CD4-positive, alpha-beta T cell treated with Interleukin-4 for 1 hour (primary cell): ENCODE measurements around the gene ST7L.

Experiments
- DNase-seq, 2 donors: peaks; one replicate each; pipeline ENCODE4 v3.0.0-alpha.2; 2020 to 2022

ST7L gene

GRCh38 chr1:112514901-112515300 is 104.0 kb downstream of the ST7L start:
- DNase-seq: no peak

- no peak for DNase-seq
These were observed 105.7 kb downstream of the ST7L start for GRCh38 chr1:112513112-112513870.

- no peak for DNase-seq
These were observed 107.0 kb downstream of the ST7L start for GRCh38 chr1:112511897-112512296.

GRCh38 chr1:112510340-112510739 is 108.6 kb downstream of the ST7L start:
- no peak for DNase-seq

- DNase-seq: no peak
These were observed 109.2 kb downstream of the ST7L start for GRCh38 chr1:112509660-112510178.

- peak in 1 of 2 donors; percentile 13 for DNase-seq
These were observed 109.8 kb downstream of the ST7L start for GRCh38 chr1:112509005-112509659.

GRCh38 chr1:112508278-112509004 is 110.5 kb downstream of the ST7L start, which contains the start of gene WNT2B:
TSS of gene WNT2B (plus strand) at chr1:112508965. CDS start at chr1:112509263, 298 bp downstream.
- DNase-seq: peak; percentile 41 to 47

GRCh38 chr1:112507921-112508277 is 111.0 kb downstream of the ST7L start:
- DNase-seq: peak in 1 of 2 donors; percentile 16

- no peak for DNase-seq
These were observed 111.6 kb downstream of the ST7L start for GRCh38 chr1:112507336-112507735.

- no peak for DNase-seq
These were observed 112.2 kb downstream of the ST7L start for GRCh38 chr1:112506731-112507130.

GRCh38 chr1:112506306-112506705 is 112.6 kb downstream of the ST7L start:
- no peak for DNase-seq

GRCh38 chr1:112505878-112506277 is 113.1 kb downstream of the ST7L start:
- DNase-seq: no peak

- DNase-seq: no peak
These were observed 113.5 kb downstream of the ST7L start for GRCh38 chr1:112505400-112505785.

- no peak for DNase-seq
These were observed 114.1 kb downstream of the ST7L start for GRCh38 chr1:112504661-112505399.

GRCh38 chr1:112504001-112504660 is 114.8 kb downstream of the ST7L start:
- no peak for DNase-seq

- DNase-seq: no peak
These were observed 116.1 kb downstream of the ST7L start for GRCh38 chr1:112502826-112503225.

- peak; percentile 52 to 58 for DNase-seq
These were observed 116.9 kb downstream of the ST7L start for GRCh38 chr1:112501810-112502641.

- no peak for DNase-seq
These were observed 122.7 kb downstream of the ST7L start for GRCh38 chr1:112496290-112496689.

- no peak for DNase-seq
These were observed 125.6 kb downstream of the ST7L start for GRCh38 chr1:112493351-112493750.

GRCh38 chr1:112492076-112492475 is 126.9 kb downstream of the ST7L start:
- DNase-seq: no peak

GRCh38 chr1:112488141-112488540 is 130.8 kb downstream of the ST7L start:
- DNase-seq: no peak
